WTC11 (cell line): ENCODE measurements around the gene OR11A1. TPM values are rescaled to one million over a fixed set of nuclear protein-coding genes. Genes with fewer than 3 reads are reported as not detected.

Experiments
- ATAC-seq: fragments of 200-7000 bp; cut with Tn5 transposase; 2 replicates; pipeline ENCODE4 v1.10.0; 2021; ENCODE audit warnings: mild to moderate bottlenecking, moderate library complexity
- CTCF ChIA-PET: fragments of 300-600 bp; sonication (Branson Sonifier 250); formaldehyde crosslinking; loops from one replicate; lab custom pipeline; 2021; ENCODE audit warnings: antibody characterized with exemption; lab: Charles Lee
- POLR2A ChIA-PET: fragments of 350-600 bp; sonication (Branson Sonifier 250); formaldehyde crosslinking; loops from one replicate; lab custom pipeline; 2021; ENCODE audit warnings: antibody characterized with exemption; lab: Charles Lee
- DNase-seq: peaks from one replicate; pipeline ENCODE4 v3.0.0; 2021; ENCODE audit warnings: low spot score
- H3K27ac Mint-ChIP-seq: 2 replicates; pipeline ENCODE4 v1.8.0; 2021; ENCODE audit warnings: mixed read lengths
- H3K27me3 Mint-ChIP-seq: 2 replicates; pipeline ENCODE4 v1.8.0; 2021; ENCODE audit warnings: low read depth, mild to moderate bottlenecking, moderate library complexity, mixed read lengths
- H3K36me3 Mint-ChIP-seq: 2 replicates; pipeline ENCODE4 v1.8.0; 2021; ENCODE audit warnings: mixed read lengths
- H3K4me1 Mint-ChIP-seq: 2 replicates; pipeline ENCODE4 v1.8.0; 2022; ENCODE audit warnings: mixed read lengths
- H3K4me3 Mint-ChIP-seq: 2 replicates; pipeline ENCODE4 v1.8.0; 2021; ENCODE audit warnings: mild to moderate bottlenecking, moderate library complexity, mixed read lengths
- H3K9me3 Mint-ChIP-seq: 2 replicates; pipeline ENCODE4 v1.8.0; 2021; ENCODE audit warnings: mixed read lengths
- ATF2 ChIP-seq: sonication (generic); formaldehyde crosslinking; IDR thresholded peaks from 2 replicates; pipeline ENCODE4 v1.8.1; 2022; ENCODE audit warnings: low read depth, missing genetic modification reagents, borderline replicate concordance
- E2F4 ChIP-seq: sonication (generic); formaldehyde crosslinking; IDR thresholded peaks from 2 replicates; pipeline ENCODE4 v1.8.1; 2022; ENCODE audit warnings: low read depth, mild to moderate bottlenecking, moderate library complexity, missing genetic modification reagents, borderline replicate concordance
- ESRRA ChIP-seq: sonication (generic); formaldehyde crosslinking; IDR thresholded peaks from 2 replicates; pipeline ENCODE4 v1.8.1; 2022; ENCODE audit warnings: mild to moderate bottlenecking, missing genetic modification reagents, borderline replicate concordance
- FOXJ3 ChIP-seq: sonication (generic); formaldehyde crosslinking; IDR thresholded peaks from 2 replicates; pipeline ENCODE4 v1.9.0; 2021; ENCODE audit warnings: missing genetic modification reagents, mild to moderate bottlenecking, borderline replicate concordance
- GRHL2 ChIP-seq: fragments of 250-450 bp; sonication (Bioruptor Pico); IDR thresholded peaks from 2 replicates; pipeline ENCODE4 v1.8.0; 2022; ENCODE audit warnings: mild to moderate bottlenecking, moderate library complexity; ENCODE audit not compliant: insufficient replicate concordance, severe bottlenecking
- HMGA2 ChIP-seq: fragments of 250-450 bp; sonication (Bioruptor Pico); IDR thresholded peaks from 2 replicates; pipeline ENCODE4 v1.4.0; 2021; ENCODE audit warnings: mild to moderate bottlenecking, moderate library complexity
- IRF1 ChIP-seq: sonication (generic); formaldehyde crosslinking; IDR thresholded peaks from 2 replicates; pipeline ENCODE4 v1.8.0; 2023; ENCODE audit warnings: missing genetic modification reagents
- JAZF1 ChIP-seq: fragments of 250-450 bp; sonication (Bioruptor Pico); IDR thresholded peaks from 2 replicates; pipeline ENCODE4 v1.9.0; 2021; ENCODE audit warnings: moderate library complexity, mild to moderate bottlenecking, inconsistent platforms
- JUN ChIP-seq: sonication (generic); formaldehyde crosslinking; IDR thresholded peaks from 2 replicates; pipeline ENCODE4 v1.8.0; 2023; ENCODE audit warnings: mild to moderate bottlenecking, missing genetic modification reagents
- NR3C1 ChIP-seq: sonication (generic); formaldehyde crosslinking; conservative IDR thresholded peaks from 2 replicates; pipeline ENCODE4 v1.8.1; 2023; ENCODE audit warnings: low read depth, mild to moderate bottlenecking, missing genetic modification reagents
- RELA ChIP-seq: sonication (generic); formaldehyde crosslinking; IDR thresholded peaks from 2 replicates; pipeline ENCODE4 v1.8.1; 2022; ENCODE audit warnings: missing genetic modification reagents, mild to moderate bottlenecking, borderline replicate concordance
- TEAD1 ChIP-seq: sonication (generic); formaldehyde crosslinking; IDR thresholded peaks from 2 replicates; pipeline ENCODE4 v1.8.0; 2022; ENCODE audit warnings: mild to moderate bottlenecking, missing genetic modification reagents
- USF1 ChIP-seq: sonication (generic); formaldehyde crosslinking; IDR thresholded peaks from 2 replicates; pipeline ENCODE4 v1.8.0; 2022; ENCODE audit warnings: mild to moderate bottlenecking, missing genetic modification reagents
- ZBTB21 ChIP-seq: sonication (generic); formaldehyde crosslinking; IDR thresholded peaks from 2 replicates; pipeline ENCODE4 v1.8.1; 2023; ENCODE audit warnings: mild to moderate bottlenecking, missing genetic modification reagents, borderline replicate concordance
- ZNF121 ChIP-seq: sonication (generic); formaldehyde crosslinking; IDR thresholded peaks from 2 replicates; pipeline ENCODE4 v1.8.0; 2023; ENCODE audit warnings: missing genetic modification reagents
- ZNF281 ChIP-seq: sonication (generic); formaldehyde crosslinking; IDR thresholded peaks from 2 replicates; pipeline ENCODE4 v1.8.0; 2023; ENCODE audit warnings: mild to moderate bottlenecking, missing genetic modification reagents
- ZNF317 ChIP-seq: sonication (generic); formaldehyde crosslinking; IDR thresholded peaks from 2 replicates; pipeline ENCODE4 v1.8.1; 2023; ENCODE audit warnings: low read depth, mild to moderate bottlenecking, moderate library complexity, missing genetic modification reagents, borderline replicate concordance
- ZNF416 ChIP-seq: fragments of 250-450 bp; sonication (Bioruptor Pico); IDR thresholded peaks from 2 replicates; pipeline ENCODE4 v1.9.0; 2021; ENCODE audit warnings: mild to moderate bottlenecking, inconsistent platforms
- ZNF423 ChIP-seq: fragments of 250-450 bp; sonication (Bioruptor Pico); IDR thresholded peaks from 2 replicates; pipeline ENCODE4 v2.1.2; 2022; ENCODE audit warnings: mild to moderate bottlenecking, moderate library complexity
- ZNF532 ChIP-seq: fragments of 250-450 bp; sonication (Bioruptor Pico); IDR thresholded peaks from 2 replicates; pipeline ENCODE4 v1.9.0; 2021; ENCODE audit warnings: mild to moderate bottlenecking, borderline replicate concordance
- total RNA-seq: library from RNA; stranded (reverse); gene quantifications from 3 replicates; pipeline ENCODE4 v1.2.3, GENCODE V29; 2021

The OR11A1 gene
- total RNA-seq, 1 experiment from 2014 or later, result not detected

GRCh38 chr6:29489286-29489685 lies 32.4 kb upstream of the OR11A1 start:
- no peak for TF ChIP-seq ZBTB21
- TF ChIP-seq ZNF121 (CRISPR knock-in tag), result no peak
- no peak for TF ChIP-seq TEAD1 (CRISPR knock-in tag)
- TF ChIP-seq, all 79 proteins: peak for 0
- ATAC-seq, result no peak
- ChIA-PET POLR2A (no interaction called here), CTCF (interaction anchor here (0.6 kb wide), 1 partner anchor 14 kb away, joined by 3 read pairs; no protein-coding TSS in a partner anchor)
- peaks cover 10% of the 10 kb centered on the region; the same call in 1 of the 2 replicates for H3K9me3 Mint-ChIP-seq
- H3K4me3 Mint-ChIP-seq, result no peak overlapping the region
- 0 out of 2 replicates have a peak, but pooled peaks cover 3% of the 10 kb centered on the region for H3K27me3 Mint-ChIP-seq
- H3K27ac Mint-ChIP-seq, result no peak overlapping the region
- DNase-seq, result no peak
- no peaks in the 10 kb centered on the region for H3K4me1 Mint-ChIP-seq
- no peaks in the 10 kb centered on the region for H3K36me3 Mint-ChIP-seq

GRCh38 chr6:29488874-29489273 lies 32.0 kb upstream of the OR11A1 start:
- TF ChIP-seq HMGA2 (CRISPR knock-in tag), result peak; percentile 95
- no peak for TF ChIP-seq ZNF281 (CRISPR knock-in tag)
- no peak for TF ChIP-seq FOXJ3 (CRISPR knock-in tag)
- no peaks in the 10 kb centered on the region for H3K36me3 Mint-ChIP-seq
- H3K27me3 Mint-ChIP-seq, result 0 out of 2 replicates have a peak, but pooled peaks cover 3% of the 10 kb centered on the region
- H3K9me3 Mint-ChIP-seq, result peaks cover 10% of the 10 kb centered on the region; the same call in 1 of the 2 replicates
- no peak for DNase-seq
- ATAC-seq, result no peak
- H3K4me1 Mint-ChIP-seq, result no peaks in the 10 kb centered on the region
- ChIA-PET POLR2A (no interaction called here), CTCF (interaction anchor here (0.6 kb wide), 1 partner anchor 14 kb away, joined by 3 read pairs; no protein-coding TSS in a partner anchor)
- no peak overlapping the region for H3K27ac Mint-ChIP-seq
- no peak overlapping the region for H3K4me3 Mint-ChIP-seq

GRCh38 chr6:29487660-29488059 lies 30.8 kb upstream of the OR11A1 start, which contains the start of gene MAS1L:
Gene MAS1L, minus strand, starts transcription at chr6:29487956. Its CDS starts 54 bp downstream, at chr6:29487902.
- ChIA-PET POLR2A (interaction anchor here (0.6 kb wide), 1 partner anchor 46 kb away, joined by 3 read pairs; no protein-coding TSS in a partner anchor), CTCF (no interaction called here)
- Mint-ChIP-seq H3K27ac (no peak within 1 kb of the TSS), H3K27me3 (no peaks in the 10 kb centered on the region), H3K4me3 (no peak within 1 kb of the TSS), H3K36me3 (no peaks in the 10 kb centered on the region), H3K9me3 (peaks cover 11% of the 10 kb centered on the region), H3K4me1 (no peaks in the 10 kb centered on the region)
- DNase-seq (no peak), ATAC-seq (no peak)
- no peak for TF ChIP-seq ZBTB21
- no peak for TF ChIP-seq JAZF1
- no peak for TF ChIP-seq ZNF416 (CRISPR knock-in tag)
- TF ChIP-seq E2F4 (CRISPR knock-in tag), result no peak
- TF ChIP-seq IRF1, result no peak
- no peak for TF ChIP-seq ZNF317 (CRISPR knock-in tag)
- TF ChIP-seq ZNF532 (CRISPR knock-in tag), result no peak
- TF ChIP-seq JUN (CRISPR knock-in tag), result no peak
- no peak for TF ChIP-seq RELA (CRISPR knock-in tag)
- no peak for TF ChIP-seq ESRRA
- no peak for TF ChIP-seq ZNF423
- no peak for TF ChIP-seq USF1 (CRISPR knock-in tag)
- no peak for TF ChIP-seq GRHL2 (CRISPR knock-in tag)
- TF ChIP-seq NR3C1 (CRISPR knock-in tag), result no peak
- no peak for TF ChIP-seq ATF2
